ENCODE measurements around the gene EPB41L5.
"Not testable (repeated sequence)": the region's sequence is repeated elsewhere in the genome, so short reads cannot be mapped to it uniquely, and the experiment has no call there.

DNA sequence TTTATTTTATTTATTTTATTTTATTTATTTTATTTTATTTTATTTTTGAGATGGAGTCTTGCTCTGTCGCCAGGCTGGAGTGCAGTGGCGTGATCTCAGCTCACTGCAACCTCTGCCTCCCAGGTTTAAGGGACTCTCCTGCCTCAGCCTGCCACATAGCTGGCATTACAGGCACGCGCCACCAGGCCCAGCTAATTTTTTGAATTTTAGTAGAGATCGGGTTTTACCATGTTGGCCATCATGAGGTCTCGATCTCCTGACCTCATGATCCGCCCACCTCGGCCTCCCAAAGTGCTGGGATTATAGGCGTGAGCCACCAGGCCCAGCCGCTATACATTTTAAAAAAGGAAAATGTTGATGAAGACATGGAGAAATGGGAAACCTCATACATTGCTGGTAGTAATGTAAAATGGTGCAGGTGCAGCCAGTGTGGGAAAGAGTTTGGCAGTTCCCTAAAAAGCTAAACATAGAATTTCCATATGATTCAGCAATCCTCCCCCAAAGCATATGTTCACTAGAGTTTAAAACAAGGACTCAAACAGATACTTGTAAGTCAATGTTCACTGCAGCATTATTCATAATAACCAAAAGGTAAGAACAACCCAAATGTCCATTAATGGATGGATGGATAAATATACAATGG is 187.1 kb downstream of the EPB41L5 start:
- TF ChIP-seq, protein P1, sequence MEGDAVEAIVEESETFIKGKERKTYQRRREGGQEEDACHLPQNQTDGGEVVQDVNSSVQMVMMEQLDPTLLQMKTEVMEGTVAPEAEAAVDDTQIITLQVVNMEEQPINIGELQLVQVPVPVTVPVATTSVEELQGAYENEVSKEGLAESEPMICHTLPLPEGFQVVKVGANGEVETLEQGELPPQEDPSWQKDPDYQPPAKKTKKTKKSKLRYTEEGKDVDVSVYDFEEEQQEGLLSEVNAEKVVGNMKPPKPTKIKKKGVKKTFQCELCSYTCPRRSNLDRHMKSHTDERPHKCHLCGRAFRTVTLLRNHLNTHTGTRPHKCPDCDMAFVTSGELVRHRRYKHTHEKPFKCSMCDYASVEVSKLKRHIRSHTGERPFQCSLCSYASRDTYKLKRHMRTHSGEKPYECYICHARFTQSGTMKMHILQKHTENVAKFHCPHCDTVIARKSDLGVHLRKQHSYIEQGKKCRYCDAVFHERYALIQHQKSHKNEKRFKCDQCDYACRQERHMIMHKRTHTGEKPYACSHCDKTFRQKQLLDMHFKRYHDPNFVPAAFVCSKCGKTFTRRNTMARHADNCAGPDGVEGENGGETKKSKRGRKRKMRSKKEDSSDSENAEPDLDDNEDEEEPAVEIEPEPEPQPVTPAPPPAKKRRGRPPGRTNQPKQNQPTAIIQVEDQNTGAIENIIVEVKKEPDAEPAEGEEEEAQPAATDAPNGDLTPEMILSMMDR (IDR thresholded peaks at IDR 0.05): not testable (repeated sequence)
- TF ChIP-seq POLR2AphosphoS5 (IDR thresholded peaks at IDR 0.05): not testable (repeated sequence)

Data from sigmoid colon (tissue), 4 donors.